Measurements from ENCODE around the gene HSPBP1.

Gene HSPBP1

GRCh38 chr19:55304980-55305379, 25.1 kb upstream of the HSPBP1 start:
- no peak for DNase-seq

- peak; percentile 86 for DNase-seq
Measured at GRCh38 chr19:55304279-55304978, 24.5 kb upstream of the HSPBP1 start.

- no peak for DNase-seq
Measured at GRCh38 chr19:55303477-55303876, 23.6 kb upstream of the HSPBP1 start.

DNA sequence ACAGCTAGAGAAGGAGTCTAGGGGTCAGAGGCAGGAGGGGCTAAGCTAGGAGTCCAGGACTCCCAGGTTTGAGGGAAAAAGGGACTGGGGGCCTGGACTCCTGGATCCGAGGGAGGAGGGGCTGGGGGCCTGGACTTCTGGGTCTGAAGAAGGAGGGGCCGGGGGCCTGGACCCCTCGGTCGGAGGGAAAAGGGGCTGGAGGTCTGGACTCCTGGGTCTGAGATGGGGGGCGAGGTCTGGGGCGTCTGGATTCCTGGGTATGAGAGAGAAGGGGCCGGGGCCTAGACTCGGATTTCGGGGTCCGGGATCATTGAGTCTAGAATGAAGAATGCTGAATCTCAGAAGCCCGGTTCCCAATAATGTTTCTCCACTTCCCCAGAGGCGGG, 22.4 kb upstream of the HSPBP1 start:
- no peak for DNase-seq

DNA sequence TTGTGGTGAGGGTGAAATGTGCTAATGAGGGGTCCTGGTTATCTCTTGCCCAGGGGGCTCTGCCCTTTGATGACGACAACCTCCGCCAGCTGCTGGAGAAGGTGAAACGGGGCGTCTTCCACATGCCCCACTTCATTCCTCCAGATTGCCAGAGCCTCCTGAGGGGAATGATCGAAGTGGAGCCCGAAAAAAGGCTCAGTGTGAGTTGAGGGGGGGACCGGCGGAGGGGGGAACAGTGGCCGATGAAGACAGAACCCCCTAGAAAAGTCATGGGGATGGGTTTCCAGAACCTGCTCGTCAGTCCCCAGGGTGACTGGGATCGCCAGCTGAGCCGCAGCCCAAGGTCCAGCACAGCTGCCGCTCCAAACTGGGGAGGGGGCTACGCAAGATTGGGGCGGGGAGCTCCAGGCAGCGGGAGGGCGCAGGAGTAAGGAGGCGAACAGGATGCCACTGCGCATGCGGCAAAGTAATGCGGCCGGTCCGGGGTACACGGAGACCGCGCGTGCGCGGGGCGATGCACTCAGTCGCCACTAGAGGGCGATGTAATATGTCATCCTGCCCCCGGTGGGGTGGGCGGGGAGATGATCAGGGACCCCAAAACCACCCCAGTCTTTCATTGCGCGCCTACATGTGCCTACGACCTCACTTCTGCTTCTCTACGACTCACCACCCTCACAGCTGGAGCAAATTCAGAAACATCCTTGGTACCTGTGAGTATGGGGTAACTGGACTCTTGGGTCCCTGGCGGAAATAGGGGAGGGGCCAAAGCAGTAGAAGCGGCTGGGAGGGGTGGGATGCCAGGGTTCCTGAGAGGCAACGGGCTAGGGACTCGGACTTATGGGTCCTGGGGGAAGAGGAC, 21.8 kb upstream of the HSPBP1 start:
- DNase-seq = peak; percentile 86

GRCh38 chr19:55300886-55301458, 21.1 kb upstream of the HSPBP1 start:
- DNase-seq = no peak

GRCh38 chr19:55299991-55300390, 20.1 kb upstream of the HSPBP1 start:
- DNase-seq = no peak

DNA sequence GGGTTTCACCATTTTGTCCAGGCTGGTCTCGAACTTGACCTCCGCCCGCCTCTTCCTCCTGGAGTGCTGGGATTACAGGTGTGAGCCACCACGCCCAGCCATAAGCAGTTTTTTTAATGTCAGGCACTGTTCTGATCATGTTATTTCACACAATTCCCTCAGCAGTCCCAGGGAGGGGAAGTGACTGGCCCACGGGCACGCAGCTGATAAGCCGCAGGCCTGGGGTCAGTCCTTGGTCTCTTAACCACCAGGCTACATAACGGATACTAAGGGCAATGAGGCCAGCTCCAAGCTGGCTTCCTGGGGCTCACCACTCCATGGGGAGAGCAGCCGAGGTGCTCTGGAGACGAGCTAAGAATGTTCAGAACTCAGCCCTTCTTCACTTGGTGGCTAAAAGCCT, 17.4 kb upstream of the HSPBP1 start:
- no peak for DNase-seq

DNA sequence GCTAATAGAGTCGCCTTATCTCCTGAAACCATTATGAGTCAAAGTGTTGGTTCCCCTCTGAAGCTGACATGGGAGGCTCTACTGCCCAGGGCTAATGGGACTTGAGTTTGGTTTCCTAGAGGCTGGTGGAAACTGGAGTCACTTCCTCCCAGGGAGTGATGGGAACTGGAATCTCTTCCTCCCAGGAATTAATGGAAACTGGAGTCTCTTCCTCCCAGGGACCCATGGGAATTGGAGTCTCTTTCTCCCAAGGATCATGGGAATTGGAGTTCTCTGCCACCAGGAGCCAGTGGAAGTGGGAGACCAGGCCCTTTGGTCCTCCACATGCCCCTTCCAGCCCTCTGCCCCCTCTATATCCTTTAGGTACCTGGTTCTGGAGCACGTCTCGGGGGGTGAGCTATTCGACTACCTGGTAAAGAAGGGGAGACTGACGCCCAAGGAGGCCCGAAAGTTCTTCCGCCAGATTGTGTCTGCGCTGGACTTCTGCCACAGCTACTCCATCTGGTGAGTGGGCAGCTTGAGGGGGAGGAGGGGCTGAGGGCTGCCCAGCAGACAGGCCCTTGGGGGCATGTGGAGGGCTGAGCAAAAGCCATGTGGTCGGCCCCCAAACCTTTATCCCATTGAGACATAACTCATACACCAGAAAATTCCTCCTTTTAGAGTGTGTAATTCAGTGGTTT, 9.3 kb upstream of the HSPBP1 start:
- DNase-seq = peak; percentile 65

DNA sequence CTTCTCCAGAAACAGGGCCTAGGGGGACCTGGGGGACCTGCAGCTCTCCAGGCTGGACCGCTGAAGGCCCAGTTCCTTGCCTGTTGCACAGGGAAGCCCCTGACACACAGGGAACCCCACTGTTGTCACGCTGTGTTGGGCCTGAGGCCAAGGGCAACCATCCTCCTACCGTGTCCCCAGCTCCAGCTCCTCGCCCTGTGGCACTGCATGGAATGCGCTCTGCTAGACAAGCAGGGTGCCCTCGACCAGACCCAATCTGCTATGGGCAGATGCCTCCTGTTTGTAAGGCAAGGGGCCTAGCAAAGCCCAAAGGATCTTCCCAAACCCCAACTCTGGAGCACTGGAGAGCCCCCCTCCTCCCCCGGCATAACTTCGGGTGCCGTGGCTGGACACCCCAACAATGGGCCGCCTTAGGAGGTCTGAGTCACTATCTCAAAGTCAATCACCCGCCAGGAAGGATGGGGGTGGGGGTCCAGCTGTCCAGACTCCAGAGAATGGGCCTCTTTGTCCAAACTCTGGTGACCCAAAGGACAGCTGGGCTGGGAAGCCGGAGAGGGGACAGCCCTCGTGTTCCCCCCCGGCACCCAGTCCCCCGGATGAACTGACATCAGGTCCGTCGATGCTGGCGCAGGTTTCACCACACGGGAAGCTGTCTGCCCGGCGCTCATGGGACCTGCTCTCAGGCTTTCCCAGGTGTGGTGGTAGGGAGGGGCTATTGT, 7.6 kb upstream of the HSPBP1 start:
- DNase-seq = no peak

DNA sequence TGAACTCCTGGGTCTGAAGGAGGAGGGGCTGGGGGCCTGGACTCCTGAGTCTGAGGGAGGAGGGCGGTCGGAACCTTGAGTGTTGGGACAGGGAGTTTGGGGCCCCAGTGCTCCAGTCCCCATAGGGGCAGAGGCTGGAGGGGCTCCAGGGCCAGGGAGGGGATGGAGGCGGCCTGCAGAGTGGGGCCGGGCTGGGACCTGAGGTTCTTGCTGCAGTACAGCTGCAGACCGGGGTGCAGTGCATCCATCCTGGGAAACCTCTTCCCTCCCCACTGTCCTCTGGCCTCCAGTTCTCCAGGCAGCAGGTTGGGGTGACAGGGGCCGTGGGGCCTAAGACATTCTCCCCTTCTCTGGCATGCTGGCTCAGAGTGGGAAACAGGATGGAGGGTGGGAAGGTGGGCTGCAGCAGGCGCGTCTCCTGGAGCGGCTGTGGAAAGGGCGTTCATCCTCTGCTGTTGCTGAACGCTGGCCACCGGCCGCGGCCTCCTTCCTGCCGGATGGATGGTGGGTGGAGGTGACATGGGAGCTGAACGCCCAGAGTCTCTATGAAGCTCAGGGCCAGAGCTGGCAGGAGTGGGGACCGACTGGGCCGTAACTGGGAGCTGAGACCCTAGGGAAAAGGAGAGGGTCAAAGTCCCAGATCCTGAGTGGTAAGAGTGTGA, 5.5 kb upstream of the HSPBP1 start:
- no peak for DNase-seq

- peak; percentile 31 for DNase-seq
Measured at GRCh38 chr19:55284405-55285058, 4.6 kb upstream of the HSPBP1 start.

DNA sequence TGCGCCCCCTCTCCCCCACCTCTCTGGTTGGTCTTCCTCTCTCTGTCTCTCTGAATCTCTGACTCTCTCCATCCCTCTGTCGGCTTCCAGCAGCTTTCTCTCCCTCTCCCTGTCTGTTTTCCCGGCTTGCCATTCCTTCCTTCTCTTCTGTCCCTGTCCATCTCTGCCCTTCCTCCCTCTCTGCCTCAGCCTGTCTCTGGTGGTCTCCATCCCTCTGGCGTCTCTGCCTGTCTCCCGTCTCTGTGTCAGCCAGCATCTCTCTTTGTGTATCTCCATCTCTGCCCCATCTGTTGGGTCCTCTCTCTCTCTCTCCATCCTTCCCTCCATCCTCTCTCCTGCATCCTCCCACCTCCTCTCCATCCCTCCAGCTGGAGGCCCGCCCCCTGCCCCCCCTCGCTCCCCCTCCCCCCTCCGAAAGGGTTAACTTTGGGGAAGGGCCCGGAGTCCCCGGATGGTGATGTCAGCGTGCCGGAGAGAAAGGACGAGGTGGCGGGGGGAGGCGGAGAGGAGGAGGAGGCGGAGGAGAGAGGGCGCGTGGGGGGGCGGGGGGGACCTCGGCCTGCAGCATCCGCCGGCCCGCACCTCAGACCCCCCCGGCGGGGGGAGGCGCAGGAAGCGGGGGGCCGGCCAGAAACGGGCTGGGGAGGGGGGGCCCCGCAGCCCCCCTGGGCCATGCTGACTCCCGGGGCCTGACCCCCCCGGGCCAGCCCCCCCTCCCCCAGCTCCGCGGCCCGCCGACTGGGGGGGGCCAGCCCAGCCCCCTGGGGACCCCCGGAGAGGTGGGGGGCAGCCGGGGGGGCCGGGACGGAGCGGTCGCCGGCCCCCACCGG, 3.9 kb upstream of the HSPBP1 start, which contains the start of gene BRSK1:
Gene BRSK1, plus strand, starts transcription at position 450 of the 830 bp plus-strand sequence. CDS start 446 bp downstream, outside the sequence.
- DNase-seq = peak; percentile 82

GRCh38 chr19:55279340-55279739, 570 bp downstream of the HSPBP1 start:
- DNase-seq = no peak

- DNase-seq = no peak
Measured at GRCh38 chr19:55278391-55279135, 1.3 kb downstream of the HSPBP1 start.

DNA sequence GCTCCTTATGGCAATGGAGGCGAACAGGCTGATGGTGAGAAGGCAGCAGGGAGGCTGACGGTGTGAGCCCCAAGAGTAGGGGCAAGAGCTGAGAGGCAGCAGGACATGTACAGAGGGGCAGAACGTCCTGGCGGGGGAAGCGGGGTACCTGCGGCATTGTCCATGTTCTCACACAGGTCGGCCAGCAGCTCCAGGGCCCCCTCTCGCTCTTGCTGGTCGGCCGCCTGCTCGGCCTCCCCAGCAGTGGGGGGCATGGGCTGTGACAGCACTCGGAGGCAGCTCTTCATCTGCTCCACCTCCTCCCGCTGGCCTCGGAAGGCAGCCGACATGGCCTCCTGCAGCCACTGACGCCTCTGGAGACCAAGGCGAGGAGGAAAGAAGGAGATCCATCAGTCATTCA, 2.4 kb downstream of the HSPBP1 start:
- DNase-seq = no peak

DNA sequence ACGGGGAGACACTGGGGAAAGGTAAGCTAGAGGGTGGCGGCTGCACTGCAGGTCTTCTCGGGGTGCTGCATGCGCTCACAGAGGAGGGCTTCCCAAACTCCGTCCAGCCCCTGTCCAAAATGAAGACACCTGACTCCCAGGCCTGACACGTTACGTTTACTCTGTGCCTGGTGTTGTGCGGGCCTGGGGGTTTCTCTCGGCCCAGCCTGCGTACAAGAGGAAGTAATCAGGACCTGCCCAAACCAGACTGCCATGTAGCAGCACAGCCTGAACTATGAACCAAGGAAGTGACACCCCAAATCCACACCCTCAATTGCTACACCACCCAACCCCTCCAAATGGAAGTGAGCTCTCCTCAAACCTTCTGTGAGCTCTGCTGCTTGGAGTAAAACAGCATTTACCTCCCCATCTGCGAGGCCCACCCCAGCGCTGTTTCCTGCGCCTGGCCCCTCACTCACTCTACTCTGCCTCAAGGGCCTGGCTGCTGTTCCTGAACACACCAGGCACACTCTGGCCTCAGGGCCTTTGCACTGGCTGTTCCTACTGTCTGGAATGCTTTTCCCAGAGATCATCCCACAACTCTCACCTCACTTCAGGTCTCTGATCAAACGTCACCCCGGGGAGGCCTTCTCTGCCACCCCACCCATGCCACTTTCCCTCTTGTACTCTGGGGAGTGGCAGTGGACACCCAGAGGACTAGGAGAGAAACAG, 3.0 kb downstream of the HSPBP1 start:
- no peak for DNase-seq

- DNase-seq = no peak
Measured at GRCh38 chr19:55275851-55276719, 3.8 kb downstream of the HSPBP1 start.
